Kidney (tissue), 14 donors: ENCODE results near the gene MINDY2. TPM values are rescaled to one million over a fixed set of nuclear protein-coding genes. Genes with fewer than 3 reads are reported as not detected.

ENCODE experiments used
- DNase-seq, 5 donors: peaks; one replicate each; pipeline ENCODE4 v3.0.0-alpha.2; 2013 to 2020
- FAIRE-seq: peaks from 2 replicates; lab custom pipeline; 2012; peaks lifted over from hg19 to GRCh38; lab: Jason Lieb, UNC
- H3K27ac ChIP-seq, 2 donors: one replicate each; pipeline ENCODE4 v1.7.0; 2013; ENCODE audit warnings: low read depth in 2 of 2, low read length in 2 of 2, inconsistent platforms in 1 of 2
- H3K27me3 ChIP-seq: one replicate; pipeline ENCODE4 v1.7.1; 2013; ENCODE audit warnings: low read length, inconsistent platforms; ENCODE audit not compliant: control insufficient read depth, insufficient read depth
- H3K36me3 ChIP-seq, 3 donors: one replicate each; pipeline versions ENCODE4 v1.7.0 to v1.7.1; 2013; ENCODE audit warnings: low read length in 3 of 3, control low read depth in 1 of 3, inconsistent platforms in 1 of 3; ENCODE audit not compliant: insufficient read depth in 3 of 3, control insufficient read depth in 2 of 3
- H3K4me1 ChIP-seq, 3 donors: one replicate each; pipeline versions ENCODE4 v1.7.0 to v1.7.1; 2013; ENCODE audit warnings: low read length in 3 of 3, inconsistent platforms in 1 of 3, low read depth in 1 of 3; ENCODE audit not compliant: control insufficient read depth in 2 of 3, insufficient read depth in 2 of 3
- H3K4me3 ChIP-seq, 3 donors: one replicate each; pipeline versions ENCODE4 v1.7.0 to v1.8.1; 2013; ENCODE audit warnings: low read length in 3 of 3, control low read depth in 1 of 3, inconsistent platforms in 1 of 3
- H3K9ac ChIP-seq, 3 donors: one replicate each; pipeline versions ENCODE4 v1.7.0 to v1.7.1; 2013; ENCODE audit warnings: low read length in 3 of 3, control low read depth in 1 of 3, inconsistent platforms in 1 of 3
- H3K9me3 ChIP-seq, 3 donors: one replicate each; pipeline versions ENCODE4 v1.7.0 to v1.7.1; 2013; ENCODE audit warnings: low read length in 3 of 3, control low read depth in 1 of 3, inconsistent platforms in 1 of 3; ENCODE audit not compliant: control insufficient read depth in 2 of 3, insufficient read depth in 1 of 3
- CTCF ChIP-seq: IDR thresholded peaks from 3 replicates; pipeline ENCODE4 v1.5.1; 2012; ENCODE audit warnings: mild to moderate bottlenecking, moderate library complexity, borderline replicate concordance; ENCODE audit not compliant: insufficient read depth; ENCODE audit errors: extremely low read depth
- intact Hi-C: fragments of 100-400 bp; cut with DNase I; formaldehyde crosslinking; loops from one replicate; pipeline ENCODE4 v1.11.1; 2022
- polyA plus RNA-seq: library from polyadenylated mRNA; stranded (reverse); fragments of 350-450 nt; fragmentation: Illumina TruSeq; extraction: RNeasy Lipid Tissue Mini Kit (QIAGEN cat#74804); gene quantifications from one replicate; pipeline ENCODE4 v1.2.3, GENCODE V29; 2014; ENCODE audit warnings: low read depth, low replicate concordance; ENCODE audit not compliant: insufficient read depth
- total RNA-seq: library from RNA; stranded (reverse); fragmentation: NEBNext Ultra II Directional; extraction: Animal tissue kit (Norgen Biotek cat#: 25700); gene quantifications from one replicate; pipeline ENCODE4 v1.2.1, GENCODE V29; 2021
- donor health status: control.
- donor health status: control.
- donor health status: control.
- donor health status: control.
- donor health status: control.
- donor health status: DM: yes; HTN: yes; CAD: no.
- donor health status: Normal renal cell carcinoma (clear cell type).

Gene MINDY2
- total and polyA plus RNA-seq, 2 donors from 2014 or later, result 5.1 to 31.7 TPM

GRCh38 chr15:58862326-58862725, 91.2 kb downstream of the MINDY2 start:
- FAIRE-seq (no peak), DNase-seq (no peak)
- H3K27ac ChIP-seq, result no peak overlapping the region
- intact Hi-C loops, result no loop called here
- H3K4me1 ChIP-seq, result peaks cover 0 to 4% (median 0%) of the 10 kb centered on the region in 3 donors
- no peaks in the 10 kb centered on the region for H3K27me3 ChIP-seq
- H3K4me3 ChIP-seq, result no peak overlapping the region
- H3K9ac ChIP-seq, result no peak overlapping the region
- no peaks in the 10 kb centered on the region for H3K36me3 ChIP-seq
- TF ChIP-seq CTCF, result no peak
- no peaks in the 10 kb centered on the region for H3K9me3 ChIP-seq

GRCh38 chr15:58864602-58865424, 93.7 kb downstream of the MINDY2 start:
- Histone ChIP-seq H3K9me3 (no peaks in the 10 kb centered on the region), H3K36me3 (no peaks in the 10 kb centered on the region), H3K9ac (peak overlapping the region in 1 of 3 donors; percentile 46), H3K27ac (no peak overlapping the region), H3K4me3 (peak overlapping the region in 2 of 3 donors; percentile 12 to 57), H3K27me3 (no peaks in the 10 kb centered on the region), H3K4me1 (peaks cover 0 to 4% (median 0%) of the 10 kb centered on the region in 3 donors)
- FAIRE-seq (no peak), DNase-seq (peak; percentile 71 to 85 (median 76))
- TF ChIP-seq CTCF, result no peak
- intact Hi-C loops, result no loop called here

GRCh38 chr15:58865425-58865880, 94.4 kb downstream of the MINDY2 start:
- Histone ChIP-seq H3K27ac (no peak overlapping the region), H3K27me3 (no peaks in the 10 kb centered on the region), H3K36me3 (no peaks in the 10 kb centered on the region), H3K4me3 (peak overlapping the region in 2 of 3 donors; percentile 12 to 57), H3K4me1 (peaks cover 0 to 4% (median 0%) of the 10 kb centered on the region in 3 donors), H3K9me3 (no peaks in the 10 kb centered on the region), H3K9ac (peak overlapping the region in 1 of 3 donors; percentile 46)
- FAIRE-seq (no peak), DNase-seq (peak in 1 of 5 donors; percentile 42)
- intact Hi-C loops, result no loop called here
- TF ChIP-seq CTCF, result no peak
